ENCODE data around the gene AKAP7.

The AKAP7 gene

GRCh38 chr6:131134220-131134979 lies 867 bp upstream of the AKAP7 start:
- no peak for DNase-seq

- DNase-seq: no peak
These were observed 355 bp upstream of the AKAP7 start for GRCh38 chr6:131134980-131135243.

GRCh38 chr6:131136021-131136786 lies 937 bp downstream of the AKAP7 start:
- peak; percentile 45 for DNase-seq

- no peak for DNase-seq
These were observed 4.3 kb downstream of the AKAP7 start for GRCh38 chr6:131139599-131139998.

- DNase-seq: no peak
These were observed 8.1 kb downstream of the AKAP7 start for GRCh38 chr6:131143319-131143718.

GRCh38 chr6:131146865-131147264 lies 11.6 kb downstream of the AKAP7 start:
- no peak for DNase-seq

DNA sequence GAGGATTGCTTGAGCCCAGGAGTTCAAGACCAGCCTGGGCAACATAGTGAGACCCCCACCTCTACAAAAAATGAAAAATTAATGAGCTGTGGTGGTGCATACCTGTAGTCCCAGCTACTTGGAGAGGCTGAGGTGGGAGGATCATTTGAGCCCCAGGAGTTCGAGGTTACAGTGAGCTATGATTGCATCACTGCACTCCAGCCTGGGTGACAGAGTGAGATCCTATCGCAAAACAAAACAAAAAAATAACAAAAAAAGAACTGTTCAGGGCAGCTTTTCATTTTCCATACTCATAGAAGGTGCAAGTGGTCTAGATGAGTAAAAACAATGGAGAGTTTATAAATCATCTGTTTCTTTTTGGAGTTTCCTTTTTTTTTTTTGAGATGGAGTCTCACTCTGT lies 21.1 kb downstream of the AKAP7 start:
- DNase-seq: no peak

- peak; percentile 40 for DNase-seq
These were observed 24.3 kb downstream of the AKAP7 start for GRCh38 chr6:131159578-131159977.

GRCh38 chr6:131160254-131160758 lies 25.0 kb downstream of the AKAP7 start:
- DNase-seq: no peak

DNA sequence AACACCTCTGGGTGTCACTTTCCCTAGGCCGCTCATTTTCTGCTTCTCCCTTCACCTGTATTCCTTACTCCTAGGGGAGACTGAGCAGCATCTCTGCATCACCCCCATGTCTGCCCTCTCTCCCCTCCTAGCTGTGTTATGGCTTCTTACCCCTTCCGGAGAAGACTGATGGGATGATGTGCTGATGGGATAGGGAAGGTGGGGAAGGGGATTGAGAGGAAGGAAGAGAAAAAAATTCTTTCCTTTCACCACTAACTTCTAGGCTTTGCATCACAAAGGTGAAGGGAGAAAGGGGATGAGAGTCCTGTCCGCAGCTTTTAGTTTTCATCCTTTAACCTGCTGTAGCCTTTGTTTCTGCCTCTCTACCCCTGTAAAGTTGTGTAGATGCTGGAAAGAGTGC lies 26.7 kb downstream of the AKAP7 start:
- DNase-seq: no peak

- DNase-seq: no peak
These were observed 28.6 kb downstream of the AKAP7 start for GRCh38 chr6:131163886-131164285.

GRCh38 chr6:131164506-131164905 lies 29.2 kb downstream of the AKAP7 start:
- no peak for DNase-seq

GRCh38 chr6:131167773-131168172 lies 32.5 kb downstream of the AKAP7 start:
- DNase-seq: no peak

GRCh38 chr6:131169613-131170012 lies 34.3 kb downstream of the AKAP7 start:
- no peak for DNase-seq

- no peak for DNase-seq
These were observed 37.0 kb downstream of the AKAP7 start for GRCh38 chr6:131172222-131172621.

DNA sequence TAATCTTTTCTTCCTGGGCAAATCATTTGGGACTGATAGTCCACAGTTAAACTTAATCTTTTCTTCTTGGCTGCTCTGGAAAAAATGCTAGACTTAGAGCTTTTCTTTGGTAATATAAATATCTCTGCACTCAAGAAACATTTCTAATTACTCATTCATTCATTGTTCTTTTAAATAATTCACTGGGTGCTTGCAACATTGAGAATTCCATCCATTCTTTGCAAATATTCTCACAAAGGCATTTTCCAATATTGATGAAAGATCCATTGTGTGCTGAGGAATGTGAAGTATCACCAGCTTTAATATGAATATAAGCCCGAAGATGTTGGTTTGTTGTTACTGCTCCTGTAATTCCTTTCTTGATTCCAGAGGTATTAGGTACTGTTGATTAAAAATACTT lies 38.4 kb downstream of the AKAP7 start:
- peak; percentile 66 for DNase-seq

- DNase-seq: no peak
These were observed 40.3 kb downstream of the AKAP7 start for GRCh38 chr6:131175564-131175963.

DNA sequence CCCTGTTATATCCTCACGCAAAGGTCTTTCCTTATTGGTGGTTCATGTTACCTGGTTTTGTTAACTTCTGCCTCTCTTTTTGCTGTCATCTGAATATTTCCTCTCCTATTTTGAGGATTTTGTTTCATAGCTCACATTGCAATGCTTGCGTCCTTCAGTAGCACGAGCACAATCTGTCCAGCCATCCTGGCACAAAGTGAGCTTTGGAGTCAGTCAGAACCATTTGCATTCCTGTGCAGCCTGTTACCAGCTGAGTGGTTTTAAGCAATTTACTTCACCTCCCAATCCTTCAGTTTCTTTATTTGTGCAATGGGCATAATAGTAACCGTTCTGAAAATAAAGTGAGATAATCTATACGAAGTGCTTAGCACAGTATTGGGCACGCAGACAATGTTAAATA lies 42.7 kb downstream of the AKAP7 start:
- DNase-seq: no peak

DNA sequence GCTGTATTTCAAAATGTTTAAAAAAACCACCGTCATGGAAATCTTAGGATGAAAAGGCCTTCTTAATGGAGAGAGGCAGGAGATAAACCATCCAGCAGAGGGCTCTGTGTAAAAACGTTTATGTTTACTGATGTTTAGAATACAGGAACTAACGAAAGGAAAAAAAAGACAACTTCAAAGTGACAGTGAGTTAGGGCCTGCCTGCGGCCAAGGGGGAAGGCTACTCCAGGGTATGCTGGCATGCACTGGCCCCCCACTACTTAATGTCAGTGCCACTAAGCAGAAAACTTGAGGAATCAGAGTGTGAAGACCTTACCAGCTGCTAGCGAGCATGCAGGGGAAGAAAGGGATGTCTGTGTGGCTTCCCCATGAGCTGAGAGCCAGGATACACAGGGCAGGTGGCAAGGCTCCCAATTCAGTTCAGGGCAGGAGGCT lies 47.7 kb downstream of the AKAP7 start:
- peak; percentile 30 for DNase-seq

DNA sequence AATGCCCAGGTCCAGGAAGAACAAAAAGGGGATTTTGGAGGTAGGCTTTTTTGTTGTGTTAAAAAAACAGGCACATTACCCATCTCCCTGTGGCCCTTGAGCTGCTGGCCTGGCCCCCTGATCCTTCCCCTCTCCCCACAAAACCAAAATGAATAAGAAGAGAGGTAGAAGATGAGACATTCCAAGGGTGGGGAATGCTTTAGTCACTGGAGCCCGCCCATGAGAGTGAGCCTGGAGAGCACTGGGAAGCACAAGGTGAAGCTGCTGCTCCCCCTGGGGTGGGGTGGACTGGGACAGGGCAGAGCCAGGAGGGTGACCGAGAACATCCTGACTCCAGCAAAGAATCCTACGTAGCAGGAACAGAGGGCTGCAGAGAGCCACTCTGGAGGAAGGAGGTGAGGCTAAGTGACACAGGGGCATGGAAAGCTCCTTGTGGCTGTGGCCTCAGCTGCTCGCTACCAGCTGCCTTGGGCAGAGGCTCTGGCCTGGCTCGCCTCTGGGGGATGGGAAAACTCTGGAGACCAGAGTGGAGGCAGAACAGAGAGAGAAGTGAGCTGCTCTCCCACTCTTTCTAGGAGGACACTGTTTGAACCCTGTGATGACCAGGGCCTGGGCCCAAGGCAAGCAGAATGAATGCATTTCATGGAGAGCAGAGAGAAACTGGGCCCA lies 48.3 kb downstream of the AKAP7 start:
- DNase-seq: no peak

GRCh38 chr6:131191590-131191989 lies 56.3 kb downstream of the AKAP7 start:
- DNase-seq: no peak

GRCh38 chr6:131197716-131198115 lies 62.4 kb downstream of the AKAP7 start:
- no peak for DNase-seq

- peak; percentile 69 for DNase-seq
These were observed 64.5 kb downstream of the AKAP7 start for GRCh38 chr6:131199568-131200272.

All from fibroblast of skin of abdomen (primary cell).